IMR-90 (cell line): ENCODE measurements around the gene TAT. TPM values are rescaled to one million over a fixed set of nuclear protein-coding genes. Genes with fewer than 3 reads are reported as not detected.

Source experiments
- ATAC-seq: fragments of 200-7000 bp; cut with Tn5 transposase; 2 replicates; pipeline ENCODE4 v1.9.1; 2020; ENCODE audit warnings: low read depth, mild to moderate bottlenecking, moderate library complexity
- BruUV-seq: library from RNA; stranded (reverse); fragments of 400-500 nt; replicated peaks from 2 replicates; lab custom pipeline; 2021; lab: Mats Ljungman, UMichigan
- CTCF ChIA-PET: fragments of 300-600 bp; formaldehyde crosslinking; extraction: SDS; loops from one replicate; lab custom pipeline; 2021; ENCODE audit warnings: antibody characterized with exemption; lab: Yijun Ruan, JAX
- POLR2A ChIA-PET: fragments of 300-600 bp; sonication (Branson Sonifier 250); formaldehyde crosslinking; loops from one replicate; lab custom pipeline; 2022; ENCODE audit warnings: antibody characterized with exemption; ENCODE audit not compliant: unreplicated experiment; lab: Charles Lee
- DNase-seq: peaks from one replicate; pipeline ENCODE4 v3.0.0; 2013
- H2AFZ ChIP-seq: replicated peaks from 2 replicates; pipeline ENCODE3; 2013; ENCODE audit warnings: low read length, mild to moderate bottlenecking; ENCODE audit not compliant: poor library complexity
- H2AK5ac ChIP-seq: 2 replicates; pipeline ENCODE4 v1.6.1; 2013; ENCODE audit warnings: low read depth, low read length, inconsistent platforms
- H2AK9ac ChIP-seq: replicated peaks from 2 replicates; pipeline ENCODE3; 2013; ENCODE audit warnings: mild to moderate bottlenecking, low read depth, low read length, moderate library complexity; ENCODE audit not compliant: poor library complexity
- H2BK120ac ChIP-seq: 2 replicates; pipeline ENCODE4 v1.6.1; 2013; ENCODE audit warnings: low read depth, low read length, inconsistent platforms
- H2BK15ac ChIP-seq: 3 replicates; pipeline ENCODE4 v1.6.1; 2013; ENCODE audit warnings: low read depth, low read length, inconsistent platforms
- H2BK20ac ChIP-seq: 2 replicates; pipeline ENCODE4 v1.6.1; 2013; ENCODE audit warnings: low read depth, mild to moderate bottlenecking, inconsistent platforms, low read length, moderate library complexity
- H2BK5ac ChIP-seq: 2 replicates; pipeline ENCODE4 v1.6.1; 2013; ENCODE audit warnings: mild to moderate bottlenecking, low read depth, low read length, inconsistent platforms; ENCODE audit not compliant: poor library complexity, severe bottlenecking
- H3K14ac ChIP-seq: replicated peaks from 2 replicates; pipeline ENCODE4 v1.6.1; 2013; ENCODE audit warnings: low read depth, low read length, inconsistent platforms
- H3K18ac ChIP-seq: 2 replicates; pipeline ENCODE4 v1.6.1; 2013; ENCODE audit warnings: low read depth, low read length, control low read depth
- H3K23ac ChIP-seq: 2 replicates; pipeline ENCODE4 v1.6.1; 2013; ENCODE audit warnings: low read depth, low read length, inconsistent platforms
- H3K27ac ChIP-seq: 2 replicates; pipeline ENCODE4 v1.5.1; 2013; ENCODE audit warnings: mild to moderate bottlenecking, control low read depth, low read length; ENCODE audit not compliant: insufficient read depth
- H3K27me3 ChIP-seq: 2 replicates; pipeline ENCODE4 v1.6.1; 2013; ENCODE audit warnings: low read length; ENCODE audit not compliant: control insufficient read depth, insufficient read depth
- H3K36me3 ChIP-seq: 2 replicates; pipeline ENCODE4 v1.6.1; 2013; ENCODE audit warnings: low read length, mixed read lengths; ENCODE audit not compliant: control insufficient read depth, insufficient read depth
- H3K4ac ChIP-seq: 2 replicates; pipeline ENCODE4 v1.6.1; 2013; ENCODE audit warnings: low read depth, low read length, inconsistent platforms
- H3K4me1 ChIP-seq: 2 replicates; pipeline ENCODE4 v1.6.1; 2013; ENCODE audit warnings: low read length, mixed read lengths; ENCODE audit not compliant: control insufficient read depth, insufficient read depth
- H3K4me2 ChIP-seq: 2 replicates; pipeline ENCODE4 v1.6.1; 2013; ENCODE audit warnings: low read depth, mild to moderate bottlenecking, control low read depth, low read length, moderate library complexity
- H3K4me3 ChIP-seq: 2 replicates; pipeline ENCODE4 v1.5.1; 2013; ENCODE audit warnings: low read depth, mild to moderate bottlenecking, control low read depth, low read length, moderate library complexity; ENCODE audit not compliant: insufficient read depth
- H3K56ac ChIP-seq: 2 replicates; pipeline ENCODE4 v1.6.1; 2013; ENCODE audit warnings: low read length, inconsistent platforms; ENCODE audit not compliant: insufficient read depth; ENCODE audit errors: extremely low read depth
- H3K79me1 ChIP-seq, 2 experiments: 2 replicates each; pipeline ENCODE4 v1.6.1; 2013; ENCODE audit warnings: low read length in 2 of 2, inconsistent platforms in 1 of 2, low read depth in 1 of 2
- H3K9ac ChIP-seq: 2 replicates; pipeline ENCODE4 v1.6.1; 2013; ENCODE audit warnings: low read depth, low read length, control low read depth
- H3K9me1 ChIP-seq: 2 replicates; pipeline ENCODE4 v1.6.1; 2013; ENCODE audit warnings: low read length, inconsistent platforms; ENCODE audit not compliant: insufficient read depth
- H3K9me3 ChIP-seq: 2 replicates; pipeline ENCODE4 v1.6.1; 2013; ENCODE audit warnings: low read length; ENCODE audit not compliant: control insufficient read depth, insufficient read depth
- H4K20me1 ChIP-seq: 2 replicates; pipeline ENCODE4 v1.6.1; 2013; ENCODE audit warnings: low read length, inconsistent platforms; ENCODE audit not compliant: insufficient read depth
- H4K5ac ChIP-seq: 2 replicates; pipeline ENCODE4 v1.6.1; 2013; ENCODE audit warnings: mild to moderate bottlenecking, low read depth, low read length, control low read depth
- H4K8ac ChIP-seq, 2 experiments: 2 replicates each; pipeline ENCODE4 v1.6.1; 2013; ENCODE audit warnings: low read depth in 2 of 2, low read length in 2 of 2, control low read depth in 1 of 2, inconsistent platforms in 1 of 2
- H4K91ac ChIP-seq: 2 replicates; pipeline ENCODE4 v1.6.1; 2013; ENCODE audit warnings: low read depth, low read length, inconsistent platforms; ENCODE audit not compliant: insufficient read depth
- BHLHE40 ChIP-seq: fragments of 150-350 bp; IDR thresholded peaks from 2 replicates; pipeline ENCODE4 v1.6.1; 2016; ENCODE audit warnings: mild to moderate bottlenecking, low read depth, low read length
- CEBPB ChIP-seq: IDR thresholded peaks from 2 replicates; pipeline ENCODE4 v1.6.1; 2012; ENCODE audit warnings: low read depth, low read length, improper control_type of control experiment
- FOS ChIP-seq: fragments of 150-350 bp; IDR thresholded peaks from 2 replicates; pipeline ENCODE4 v1.6.1; 2016; ENCODE audit warnings: low read depth, low read length
- MAFK ChIP-seq: IDR thresholded peaks from 2 replicates; pipeline ENCODE4 v1.6.1; 2012; ENCODE audit warnings: low read depth, low read length, improper control_type of control experiment
- NFE2L2 ChIP-seq: fragments of 150-350 bp; IDR thresholded peaks from 2 replicates; pipeline ENCODE4 v1.6.1; 2016; ENCODE audit warnings: low read depth, mild to moderate bottlenecking, low read length
- RAD21 ChIP-seq: IDR thresholded peaks from 2 replicates; pipeline ENCODE4 v1.6.1; 2012; ENCODE audit warnings: low read length, improper control_type of control experiment
- RFX5 ChIP-seq: IDR thresholded peaks from 2 replicates; pipeline ENCODE4 v1.8.0; 2012; ENCODE audit warnings: low read depth, mild to moderate bottlenecking, low read length, moderate library complexity
- SMC3 ChIP-seq: fragments of 150-350 bp; IDR thresholded peaks from 2 replicates; pipeline ENCODE4 v1.6.1; 2016; ENCODE audit warnings: low read depth, mild to moderate bottlenecking, antibody characterized with exemption, low read length, moderate library complexity
- WGBS, 2 experiments: methylation state at CpG; one replicate each; pipeline versions ENCODE4 v1.1.5 to v1.1.7; 2013; ENCODE audit warnings: missing lambda C conversion rate in 2 of 2; ENCODE audit not compliant: insufficient read length in 1 of 2; ENCODE audit errors: extremely low coverage in 2 of 2; 5-methylcytosine and 5-hydroxymethylcytosine counted together
- dilution Hi-C: fragments of 300-500 bp; cut with HindIII; formaldehyde crosslinking; loops from one replicate; pipeline ENCODE4 v1.14.3; 2018; ENCODE audit warnings: low sequenced_read_pairs; ENCODE audit not compliant: unreplicated experiment
- in situ Hi-C: fragments of 300-500 bp; cut with MboI; formaldehyde crosslinking; loops from 3 replicates; pipeline ENCODE4 v1.14.3; 2019; ENCODE audit warnings: low sequenced_read_pairs, inconsistent platforms, mixed read lengths
- intact Hi-C: fragments of 100-400 bp; cut with micrococcal nuclease; formaldehyde crosslinking; loops from 2 replicates; pipeline ENCODE4 v1.10.0; 2022
- polyA plus RNA-seq, 3 experiments: library from polyadenylated mRNA; depleted of rRNA; stranded (reverse); fragments of >200 nt; gene quantifications; 2 replicates each; pipeline ENCODE4 v1.2.3, GENCODE V29; 2012; ENCODE audit warnings: low replicate concordance in 1 of 3
- total RNA-seq: library from RNA; depleted of rRNA; stranded (reverse); fragments of >200 nt; gene quantifications from 2 replicates; pipeline ENCODE4 v1.2.3, GENCODE V29; 2012
- TF ChIP-seq, protein P1 (sequence below): fragments of 150-350 bp; IDR thresholded peaks from 2 replicates; pipeline ENCODE4 v1.6.1; 2016; ENCODE audit warnings: low read depth, mild to moderate bottlenecking, low read length, moderate library complexity, borderline replicate concordance

Gene TAT
- total and polyA plus RNA-seq, 2 of the 4 experiments (the other 2 are of a cell fraction) = not detected

DNA sequence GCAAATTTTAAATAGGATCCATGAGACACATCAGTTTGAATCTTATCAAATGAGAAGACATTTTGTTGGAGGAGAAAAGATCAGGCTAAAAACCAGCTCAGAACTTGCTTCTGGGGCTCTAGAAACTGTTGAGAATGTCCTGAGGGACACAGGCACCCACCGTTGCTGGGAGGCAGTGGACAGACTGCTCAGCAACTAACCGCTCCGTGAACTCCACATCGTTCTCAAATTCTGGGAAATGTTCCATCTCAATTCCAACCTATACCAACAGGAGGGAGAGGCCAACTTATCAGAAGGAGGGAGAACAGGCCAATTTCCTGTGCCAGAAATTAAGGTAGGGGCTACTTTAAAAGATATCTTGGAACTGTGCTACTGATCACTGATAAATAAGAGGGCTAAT is 8.3 kb downstream of the TAT start:
- H3K56ac ChIP-seq = no peak overlapping the region
- no peak overlapping the region for H3K14ac ChIP-seq
- H3K27ac ChIP-seq = no peak overlapping the region
- H4K5ac ChIP-seq = no peak overlapping the region
- H2BK20ac ChIP-seq = no peak overlapping the region
- CTCF ChIA-PET = no interaction called here
- no peaks in the 10 kb centered on the region for H3K79me1 ChIP-seq
- H3K4me1 ChIP-seq = no peaks in the 10 kb centered on the region
- H3K27me3 ChIP-seq = peaks cover 7% of the 10 kb centered on the region; the same call in 1 of the 2 replicates
- H3K4me2 ChIP-seq = no peak overlapping the region
- no peak overlapping the region for H3K23ac ChIP-seq
- H4K8ac ChIP-seq = no peak overlapping the region
- no CpG with 5 or more reads among the region's 4 CpGs for WGBS, 2 experiments
- ATAC-seq (no peak), DNase-seq (no peak)
- no peak overlapping the region for H3K18ac ChIP-seq
- H3K4me3 ChIP-seq = no peak overlapping the region
- no peak overlapping the region for H2AK5ac ChIP-seq
- no peaks in the 10 kb centered on the region for H4K20me1 ChIP-seq
- H3K4ac ChIP-seq = no peak overlapping the region
- H3K9me3 ChIP-seq = no peaks in the 10 kb centered on the region
- dilution Hi-C loops = no loop called here
- H2BK120ac ChIP-seq = no peak overlapping the region
- intact Hi-C loops = no loop called here
- H3K36me3 ChIP-seq = no peaks in the 10 kb centered on the region
- no peak overlapping the region for H2AK9ac ChIP-seq
- POLR2A ChIA-PET = no interaction called here
- H2BK5ac ChIP-seq = no peak overlapping the region
- no peak overlapping the region for H4K91ac ChIP-seq
- no peak overlapping the region for H3K9ac ChIP-seq
- TF ChIP-seq NFE2L2 (no peak), RFX5 (no peak), MAFK (no peak), CEBPB (no peak), RAD21 (no peak), SMC3 (no peak), BHLHE40 (no peak), FOS (no peak)
- TF ChIP-seq, protein P1, sequence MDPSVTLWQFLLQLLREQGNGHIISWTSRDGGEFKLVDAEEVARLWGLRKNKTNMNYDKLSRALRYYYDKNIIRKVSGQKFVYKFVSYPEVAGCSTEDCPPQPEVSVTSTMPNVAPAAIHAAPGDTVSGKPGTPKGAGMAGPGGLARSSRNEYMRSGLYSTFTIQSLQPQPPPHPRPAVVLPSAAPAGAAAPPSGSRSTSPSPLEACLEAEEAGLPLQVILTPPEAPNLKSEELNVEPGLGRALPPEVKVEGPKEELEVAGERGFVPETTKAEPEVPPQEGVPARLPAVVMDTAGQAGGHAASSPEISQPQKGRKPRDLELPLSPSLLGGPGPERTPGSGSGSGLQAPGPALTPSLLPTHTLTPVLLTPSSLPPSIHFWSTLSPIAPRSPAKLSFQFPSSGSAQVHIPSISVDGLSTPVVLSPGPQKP = no peak
- no peak overlapping the region for H2BK15ac ChIP-seq
- H2AFZ ChIP-seq = no peak overlapping the region
- in situ Hi-C loops = no loop called here
- H3K9me1 ChIP-seq = no peaks in the 10 kb centered on the region
- no TSS peak for BruUV-seq
